Left renal pelvis (tissue), 4 donors: Measurements from ENCODE around the gene SLC13A5. TPM values are rescaled to one million over a fixed set of nuclear protein-coding genes. Genes with fewer than 3 reads are reported as not detected.
A peak's percentile ranks its signal among the peaks of the same experiment; 100 is the strongest.

Source experiments
- DNase-seq, 4 donors: peaks; one replicate each; pipeline ENCODE4 v3.0.0-alpha.2; 2013; ENCODE audit warnings: low read depth in 4 of 4, low spot score in 3 of 4
- polyA plus RNA-seq, 4 donors: library from polyadenylated mRNA; unstranded; fragments of 120-200 nt; gene quantifications; one replicate each; pipeline ENCODE4 v1.2.1, GENCODE V29; 2013; ENCODE audit not compliant: insufficient read length in 4 of 4

Gene SLC13A5
- polyA plus RNA-seq, 4 donors = 0.57 to 3.4 (median 2.3) TPM

- DNase-seq = peak; percentile 83 to 94 (median 86)
These were observed 72.5 kb downstream of the SLC13A5 start, which contains the start of the genes KIAA0753 and TXNDC17 for GRCh38 chr17:6640536-6641246. Gene KIAA0753, minus strand, starts transcription at chr17:6640711. Its CDS starts 5,608 bp downstream, at chr17:6635103. Gene TXNDC17, plus strand, starts transcription at chr17:6641060. Its CDS starts 23 bp downstream, at chr17:6641083.

- peak in 1 of 4 donors; percentile 46 for DNase-seq
These were observed 73.3 kb downstream of the SLC13A5 start for GRCh38 chr17:6639586-6640535.

DNA sequence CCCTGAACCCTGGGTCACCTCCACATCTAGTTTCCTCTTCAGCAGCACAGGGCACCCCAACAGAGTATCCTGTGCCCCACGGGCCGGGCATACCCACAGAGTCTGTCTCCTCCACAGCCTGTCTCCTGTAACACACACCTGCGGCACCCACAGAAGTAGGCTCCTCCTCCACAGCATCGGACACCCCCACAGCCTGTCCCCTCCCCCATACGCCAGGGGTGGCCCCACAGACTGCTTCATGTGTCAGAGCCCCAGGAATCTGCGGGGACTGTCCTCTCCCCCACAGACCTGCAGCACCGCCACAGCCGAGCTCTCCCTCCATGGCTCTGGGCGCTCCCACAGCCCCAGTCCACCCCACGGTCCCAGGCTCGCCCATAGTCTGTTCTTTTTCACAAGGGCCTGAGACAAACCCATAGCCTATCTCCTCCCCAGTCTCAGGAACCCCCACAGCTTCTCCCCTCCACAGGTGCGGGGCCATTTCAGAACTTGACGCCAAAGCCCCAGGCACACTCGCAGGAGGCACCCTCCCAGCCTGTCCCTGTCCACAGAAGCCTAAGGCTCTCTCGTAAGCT, 74.1 kb downstream of the SLC13A5 start:
- DNase-seq = no peak

GRCh38 chr17:6638046-6638908, 74.9 kb downstream of the SLC13A5 start:
- no peak for DNase-seq

DNA sequence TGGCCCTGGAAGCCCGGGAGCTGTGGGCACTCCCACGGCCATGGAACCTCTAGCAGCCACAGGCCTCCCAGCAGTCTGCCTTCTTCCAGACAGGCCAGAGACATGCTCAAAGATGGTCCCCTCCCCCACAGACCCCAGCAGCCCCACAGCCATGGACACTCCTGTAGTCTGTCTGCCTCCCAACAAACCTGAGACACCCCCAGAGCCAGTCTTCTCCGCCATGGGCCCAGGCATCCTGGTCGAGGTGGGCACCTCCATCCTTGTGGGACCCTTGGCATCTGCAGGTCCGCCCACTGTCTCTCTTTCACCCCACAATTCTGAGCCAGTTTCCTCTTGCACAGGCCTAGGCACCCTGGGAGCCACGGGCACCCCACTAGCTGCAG, 75.7 kb downstream of the SLC13A5 start:
- no peak for DNase-seq

- no peak for DNase-seq
These were observed 76.3 kb downstream of the SLC13A5 start for GRCh38 chr17:6636616-6637457.

DNA sequence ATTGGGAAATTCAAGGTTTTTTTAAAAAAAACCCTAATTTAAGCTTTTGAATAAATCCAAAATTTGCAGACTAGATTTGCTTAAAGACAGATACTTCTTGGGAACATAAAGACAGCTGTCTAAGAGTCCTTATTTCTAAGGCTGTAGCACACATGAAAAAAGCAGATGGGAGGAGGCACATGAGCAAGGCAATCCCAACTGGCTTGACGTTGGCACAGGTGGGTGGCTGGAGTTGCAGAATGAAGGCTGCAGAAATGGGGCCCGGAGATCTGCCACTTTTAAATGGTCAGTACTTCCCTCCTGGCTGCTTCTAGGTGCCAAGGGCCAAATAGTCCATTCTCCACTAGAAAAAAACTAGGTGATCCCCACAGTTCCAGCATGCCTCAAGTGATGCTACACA, 77.1 kb downstream of the SLC13A5 start:
- DNase-seq = no peak

Other genes with a start within 250 kb of the SLC13A5 start
- gene PITPNM3, start 156.8 kb downstream of the SLC13A5 start, polyA plus RNA-seq = 10 to 100 TPM in 1 of 4 donors, 1 to 10 TPM in 3; 7.6 to 16.5 (median 9.4) TPM
- 10 to 100 TPM; 28.7 to 39.7 (median 37.6) TPM for gene KIAA0753, start 72.7 kb downstream of the SLC13A5 start, polyA plus RNA-seq
- gene TXNDC17, start 72.3 kb downstream of the SLC13A5 start, polyA plus RNA-seq = 10 to 100 TPM; 49.1 to 91.7 (median 82.0) TPM
- 10 to 100 TPM; 21.9 to 29.5 (median 28.8) TPM for gene MED31, start 61.8 kb downstream of the SLC13A5 start, polyA plus RNA-seq
- gene C17orf100, start 61.6 kb downstream of the SLC13A5 start, polyA plus RNA-seq = 10 to 100 TPM in 2 of 4 donors, 1 to 10 TPM in 2; 8.0 to 12.7 (median 9.6) TPM
- 10 to 100 TPM in 2 of 4 donors, 1 to 10 TPM in 2; 4.7 to 15.4 (median 11.0) TPM for gene XAF1, start 42.7 kb upstream of the SLC13A5 start, polyA plus RNA-seq
- under 1 TPM in 3 of 4 donors, not detected in 1; 0.08 to 0.29 (median 0.20) TPM for gene FBXO39, start 62.8 kb upstream of the SLC13A5 start, polyA plus RNA-seq
- gene TEKT1, start 118.4 kb upstream of the SLC13A5 start, polyA plus RNA-seq = under 1 TPM in 3 of 4 donors, not detected in 1; 0.34 to 0.67 (median 0.53) TPM